Ishikawa (cell line): ENCODE measurements around the gene MFSD2A.
A peak's percentile ranks its signal among the peaks of the same experiment; 100 is the strongest.

Experiments
- CEBPB ChIP-seq: IDR thresholded peaks from 2 replicates; pipeline ENCODE4 v1.6.1; 2012
- CREB1 ChIP-seq: IDR thresholded peaks from 2 replicates; pipeline ENCODE4 v1.6.1; 2012; ENCODE audit warnings: low read depth
- EGR1 ChIP-seq: IDR thresholded peaks from 2 replicates; pipeline ENCODE4 v1.6.1; 2012
- EP300 ChIP-seq: IDR thresholded peaks from 2 replicates; pipeline ENCODE4 v1.6.1; 2012; ENCODE audit warnings: borderline replicate concordance
- FOXM1 ChIP-seq: IDR thresholded peaks from 2 replicates; pipeline ENCODE4 v1.6.1; 2012; ENCODE audit warnings: low read depth, borderline replicate concordance
- MAX ChIP-seq: IDR thresholded peaks from 2 replicates; pipeline ENCODE4 v1.6.1; 2012
- NFIC ChIP-seq: IDR thresholded peaks from 2 replicates; pipeline ENCODE4 v1.6.1; 2012
- RAD21 ChIP-seq: IDR thresholded peaks from 2 replicates; pipeline ENCODE4 v1.6.1; 2012; ENCODE audit warnings: low read depth
- REST ChIP-seq: IDR thresholded peaks from 2 replicates; pipeline ENCODE4 v1.6.1; 2012; ENCODE audit warnings: low read depth, mild to moderate bottlenecking
- TAF1 ChIP-seq: IDR thresholded peaks from 2 replicates; pipeline ENCODE4 v1.6.1; 2012; ENCODE audit warnings: low read depth, mild to moderate bottlenecking
- TCF12 ChIP-seq: IDR thresholded peaks from 2 replicates; pipeline ENCODE4 v1.6.1; 2012; ENCODE audit warnings: low read depth
- TEAD4 ChIP-seq: IDR thresholded peaks from 2 replicates; pipeline ENCODE4 v1.6.1; 2012
- USF1 ChIP-seq: IDR thresholded peaks from 2 replicates; pipeline ENCODE4 v1.6.1; 2012
- YY1 ChIP-seq: IDR thresholded peaks from 2 replicates; pipeline ENCODE4 v1.6.1; 2012; ENCODE audit warnings: low read depth
- ZBTB7A ChIP-seq: IDR thresholded peaks from 2 replicates; pipeline ENCODE4 v1.6.1; 2012; ENCODE audit warnings: low read depth

MFSD2A gene

GRCh38 chr1:39910263-39910662, 44.7 kb upstream of the MFSD2A start:
- TF ChIP-seq USF1 (no peak), RAD21 (no peak), ZBTB7A (no peak), NFIC (no peak), EP300 (no peak), EGR1 (no peak), FOXM1 (no peak), TEAD4 (no peak)

- TF ChIP-seq EP300, result no peak
- TF ChIP-seq CREB1, result no peak
- no peak for TF ChIP-seq ZBTB7A
- TF ChIP-seq MAX, result no peak
- no peak for TF ChIP-seq YY1
- TF ChIP-seq CEBPB, result no peak
- no peak for TF ChIP-seq EGR1
- TF ChIP-seq USF1, result no peak
- TF ChIP-seq TEAD4, result no peak
- no peak for TF ChIP-seq NFIC
- TF ChIP-seq TCF12, result no peak
- TF ChIP-seq FOXM1, result no peak
- no peak for TF ChIP-seq TAF1
- no peak for TF ChIP-seq REST
- no peak for TF ChIP-seq RAD21
Observed at GRCh38 chr1:39915499-39916129, 39.3 kb upstream of the MFSD2A start.

- TF ChIP-seq RAD21 (peak; percentile 42; the same call in 1 of the 2 replicates), NFIC (no peak)
Observed at GRCh38 chr1:39917825-39918224, 37.1 kb upstream of the MFSD2A start.

- TF ChIP-seq TEAD4, result no peak
- no peak for TF ChIP-seq TCF12
- no peak for TF ChIP-seq USF1
- TF ChIP-seq EGR1, result 0 out of 2 replicates have a peak, but pooled peaks have one; percentile 30
- TF ChIP-seq FOXM1, result 0 out of 2 replicates have a peak, but pooled peaks have one; percentile 21
- no peak for TF ChIP-seq NFIC
- no peak for TF ChIP-seq YY1
- TF ChIP-seq RAD21, result peak; percentile 98
Observed at GRCh38 chr1:39919545-39919944, 35.4 kb upstream of the MFSD2A start.

- TF ChIP-seq CREB1 (no peak), MAX (peak; percentile 78), RAD21 (no peak; the same call in 1 of the 2 replicates), EGR1 (no peak), TCF12 (peak; percentile 95), ZBTB7A (peak; percentile 92), USF1 (no peak), NFIC (peak; percentile 96), CEBPB (no peak), TAF1 (no peak), TEAD4 (peak; percentile 81), REST (peak; percentile 27; the same call in 1 of the 2 replicates), YY1 (no peak), EP300 (peak; percentile 81), FOXM1 (no peak)
Observed at GRCh38 chr1:39922251-39922688, 32.7 kb upstream of the MFSD2A start.
